ENCODE data around the gene THBD.

DNA sequence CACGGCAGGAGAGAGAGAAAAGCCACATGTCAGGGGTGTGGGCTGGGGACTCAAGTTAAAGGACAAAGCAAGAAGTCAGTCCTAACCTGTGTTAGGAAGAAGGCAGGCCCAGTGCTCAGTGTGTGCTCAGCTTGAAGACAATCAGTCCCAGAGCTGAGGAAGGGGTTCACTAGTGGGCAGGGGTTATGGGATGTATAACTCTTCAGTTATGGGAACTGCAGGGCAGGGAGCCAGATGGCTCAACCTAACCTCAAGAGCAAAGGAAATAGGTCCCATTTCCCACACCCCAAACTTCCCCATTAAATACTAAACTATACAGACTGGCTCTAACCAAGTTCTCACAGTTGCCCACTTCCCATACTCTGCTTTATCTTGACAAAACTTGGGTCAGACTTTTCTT is 21.8 kb downstream of the THBD start:
- TF ChIP-seq REST (IDR thresholded peaks at IDR 0.05; ENCODE audit: unreplicated experiment) (no peak), CTCF (conservative IDR thresholded peaks at IDR 0.05; ENCODE audit: low read depth in 2 of 2) (no peak), EZH2 (IDR thresholded peaks at IDR 0.05; ENCODE audit: low read depth, unreplicated experiment) (no peak), CREB1 (CRISPR knock-in tag; IDR thresholded peaks at IDR 0.05; ENCODE audit: low read depth) (no peak), POLR2AphosphoS5 (IDR thresholded peaks at IDR 0.05; ENCODE audit: low read depth) (no peak), STAT1 (IDR thresholded peaks at IDR 0.05; ENCODE audit: unreplicated experiment) (no peak), EZH2phosphoT487 (IDR thresholded peaks at IDR 0.05; ENCODE audit: unreplicated experiment) (no peak), NANOG (IDR thresholded peaks at IDR 0.05; ENCODE audit: borderline replicate concordance) (no peak), JUNB (IDR thresholded peaks at IDR 0.05; ENCODE audit: unreplicated experiment) (no peak)
- TF ChIP-seq, protein P1, sequence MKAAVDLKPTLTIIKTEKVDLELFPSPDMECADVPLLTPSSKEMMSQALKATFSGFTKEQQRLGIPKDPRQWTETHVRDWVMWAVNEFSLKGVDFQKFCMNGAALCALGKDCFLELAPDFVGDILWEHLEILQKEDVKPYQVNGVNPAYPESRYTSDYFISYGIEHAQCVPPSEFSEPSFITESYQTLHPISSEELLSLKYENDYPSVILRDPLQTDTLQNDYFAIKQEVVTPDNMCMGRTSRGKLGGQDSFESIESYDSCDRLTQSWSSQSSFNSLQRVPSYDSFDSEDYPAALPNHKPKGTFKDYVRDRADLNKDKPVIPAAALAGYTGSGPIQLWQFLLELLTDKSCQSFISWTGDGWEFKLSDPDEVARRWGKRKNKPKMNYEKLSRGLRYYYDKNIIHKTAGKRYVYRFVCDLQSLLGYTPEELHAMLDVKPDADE (IDR thresholded peaks at IDR 0.05) = no peak
